ENCODE measurements around the gene NRXN3. TPM values are rescaled to one million over a fixed set of nuclear protein-coding genes. Genes with fewer than 3 reads are reported as not detected.

NRXN3 gene
- total and polyA plus RNA-seq, 2 of the 4 experiments (the other 2 are of a cell fraction): 4.8 to 25.1 TPM

DNA sequence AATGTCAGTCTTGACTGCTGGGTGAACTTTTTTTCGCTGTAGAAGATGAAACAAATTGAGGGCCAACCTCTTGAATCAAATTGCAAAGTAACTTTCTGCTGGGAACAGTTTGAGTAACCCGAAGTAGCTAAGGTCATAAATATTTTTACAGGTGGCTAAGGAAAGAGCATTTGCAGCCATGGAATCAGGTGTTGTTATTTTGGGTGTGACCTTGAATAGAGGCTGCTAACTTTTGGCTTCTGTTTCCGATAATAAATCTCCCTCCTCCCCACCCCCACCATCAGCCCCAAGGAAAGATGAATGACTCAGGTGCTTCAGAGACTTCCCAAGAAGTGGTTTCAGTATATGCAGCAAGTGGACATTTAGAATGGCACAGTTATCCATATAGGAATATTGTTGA lies 1469.4 kb downstream of the NRXN3 start:
- Histone ChIP-seq H4K5ac (ENCODE audit: low read depth, low read length) (no peak overlapping the region), H3K14ac (replicated peaks; ENCODE audit: low read depth, low read length) (no peak overlapping the region), H3K36me3 (ENCODE audit: control insufficient read depth, insufficient read depth, low read length) (no peaks in the 10 kb centered on the region), H3K4me2 (ENCODE audit: low read depth, low read length) (no peak overlapping the region), H3K9me3 (ENCODE audit: control insufficient read depth, insufficient read depth, low read length) (no peaks in the 10 kb centered on the region), H3K4me1 (ENCODE audit: control insufficient read depth, insufficient read depth, low read length) (no peaks in the 10 kb centered on the region), H3K56ac (ENCODE audit: extremely low read depth, insufficient read depth, low read length) (no peak overlapping the region), H3K23ac (ENCODE audit: low read depth, low read length) (no peak overlapping the region), H4K91ac (ENCODE audit: insufficient read depth, low read depth, low read length) (no peak overlapping the region), H3K9me1 (ENCODE audit: insufficient read depth, low read length) (no peaks in the 10 kb centered on the region; the same call in 1 of the 2 replicates), H2BK5ac (ENCODE audit: low read depth, low read length, poor library complexity, severe bottlenecking) (no peak overlapping the region), H2BK120ac (ENCODE audit: low read depth, low read length) (no peak overlapping the region), H3K79me1 (ENCODE audit: low read depth in 1 of 2, low read length in 2 of 2) (no peaks in the 10 kb centered on the region), H2AK5ac (ENCODE audit: low read depth, low read length) (no peak overlapping the region), H2AK9ac (replicated peaks; ENCODE audit: low read depth, low read length, poor library complexity) (no peak overlapping the region), H3K27me3 (ENCODE audit: control insufficient read depth, insufficient read depth, low read length) (no peaks in the 10 kb centered on the region), H2AFZ (replicated peaks; ENCODE audit: low read length, poor library complexity) (no peak overlapping the region), H2BK20ac (ENCODE audit: low read depth, low read length) (no peak overlapping the region), H3K9ac (ENCODE audit: low read depth, low read length) (no peak overlapping the region), H3K4me3 (ENCODE audit: insufficient read depth, low read depth, low read length) (no peak overlapping the region), H2BK15ac (ENCODE audit: low read depth, low read length) (no peak overlapping the region), H3K18ac (ENCODE audit: low read depth, low read length) (no peak overlapping the region), H4K8ac (ENCODE audit: low read depth in 2 of 2, low read length in 2 of 2) (no peak overlapping the region), H3K4ac (ENCODE audit: low read depth, low read length) (no peak overlapping the region), H4K20me1 (ENCODE audit: insufficient read depth, low read length) (no peaks in the 10 kb centered on the region), H3K27ac (ENCODE audit: insufficient read depth, low read length) (no peak overlapping the region)
- WGBS, 2 experiments (ENCODE audit: extremely low coverage in 2 of 2, insufficient read length in 1 of 2): no CpG with 5 or more reads among the region's 3 CpGs
- ChIA-PET CTCF (no interaction called here), POLR2A (ENCODE audit: unreplicated experiment) (no interaction called here)
- DNase-seq (no peak), ATAC-seq (ENCODE audit: low read depth) (no peak)
- in situ Hi-C loops (cut with MboI; ENCODE audit: low sequenced_read_pairs) (no loop called here), intact Hi-C loops (cut with micrococcal nuclease) (no loop called here), dilution Hi-C loops (cut with HindIII; ENCODE audit: low sequenced_read_pairs, unreplicated experiment) (no loop called here)
- TF ChIP-seq, protein P1, sequence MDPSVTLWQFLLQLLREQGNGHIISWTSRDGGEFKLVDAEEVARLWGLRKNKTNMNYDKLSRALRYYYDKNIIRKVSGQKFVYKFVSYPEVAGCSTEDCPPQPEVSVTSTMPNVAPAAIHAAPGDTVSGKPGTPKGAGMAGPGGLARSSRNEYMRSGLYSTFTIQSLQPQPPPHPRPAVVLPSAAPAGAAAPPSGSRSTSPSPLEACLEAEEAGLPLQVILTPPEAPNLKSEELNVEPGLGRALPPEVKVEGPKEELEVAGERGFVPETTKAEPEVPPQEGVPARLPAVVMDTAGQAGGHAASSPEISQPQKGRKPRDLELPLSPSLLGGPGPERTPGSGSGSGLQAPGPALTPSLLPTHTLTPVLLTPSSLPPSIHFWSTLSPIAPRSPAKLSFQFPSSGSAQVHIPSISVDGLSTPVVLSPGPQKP (IDR thresholded peaks at IDR 0.05; ENCODE audit: borderline replicate concordance, low read depth, low read length): no peak
- TF ChIP-seq POLR2A (IDR thresholded peaks at IDR 0.05; ENCODE audit: low read depth, low read length): no peak
- TF ChIP-seq MAFK (IDR thresholded peaks at IDR 0.05; ENCODE audit: low read depth, low read length): no peak
- TF ChIP-seq, protein P2, sequence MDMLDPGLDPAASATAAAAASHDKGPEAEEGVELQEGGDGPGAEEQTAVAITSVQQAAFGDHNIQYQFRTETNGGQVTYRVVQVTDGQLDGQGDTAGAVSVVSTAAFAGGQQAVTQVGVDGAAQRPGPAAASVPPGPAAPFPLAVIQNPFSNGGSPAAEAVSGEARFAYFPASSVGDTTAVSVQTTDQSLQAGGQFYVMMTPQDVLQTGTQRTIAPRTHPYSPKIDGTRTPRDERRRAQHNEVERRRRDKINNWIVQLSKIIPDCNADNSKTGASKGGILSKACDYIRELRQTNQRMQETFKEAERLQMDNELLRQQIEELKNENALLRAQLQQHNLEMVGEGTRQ (IDR thresholded peaks at IDR 0.05; ENCODE audit: low read depth, low read length): no peak
- TF ChIP-seq CEBPB (IDR thresholded peaks at IDR 0.05; ENCODE audit: low read depth, low read length): no peak
- TF ChIP-seq SMC3 (IDR thresholded peaks at IDR 0.05; ENCODE audit: low read depth, low read length): no peak
- TF ChIP-seq, protein P3, sequence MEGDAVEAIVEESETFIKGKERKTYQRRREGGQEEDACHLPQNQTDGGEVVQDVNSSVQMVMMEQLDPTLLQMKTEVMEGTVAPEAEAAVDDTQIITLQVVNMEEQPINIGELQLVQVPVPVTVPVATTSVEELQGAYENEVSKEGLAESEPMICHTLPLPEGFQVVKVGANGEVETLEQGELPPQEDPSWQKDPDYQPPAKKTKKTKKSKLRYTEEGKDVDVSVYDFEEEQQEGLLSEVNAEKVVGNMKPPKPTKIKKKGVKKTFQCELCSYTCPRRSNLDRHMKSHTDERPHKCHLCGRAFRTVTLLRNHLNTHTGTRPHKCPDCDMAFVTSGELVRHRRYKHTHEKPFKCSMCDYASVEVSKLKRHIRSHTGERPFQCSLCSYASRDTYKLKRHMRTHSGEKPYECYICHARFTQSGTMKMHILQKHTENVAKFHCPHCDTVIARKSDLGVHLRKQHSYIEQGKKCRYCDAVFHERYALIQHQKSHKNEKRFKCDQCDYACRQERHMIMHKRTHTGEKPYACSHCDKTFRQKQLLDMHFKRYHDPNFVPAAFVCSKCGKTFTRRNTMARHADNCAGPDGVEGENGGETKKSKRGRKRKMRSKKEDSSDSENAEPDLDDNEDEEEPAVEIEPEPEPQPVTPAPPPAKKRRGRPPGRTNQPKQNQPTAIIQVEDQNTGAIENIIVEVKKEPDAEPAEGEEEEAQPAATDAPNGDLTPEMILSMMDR (conservative IDR thresholded peaks at IDR 0.05; ENCODE audit: low read depth, low read length): no peak
- TF ChIP-seq RCOR1 (IDR thresholded peaks at IDR 0.05; ENCODE audit: insufficient replicate concordance, low read length): no peak
- no peak for TF ChIP-seq NFE2L2 (IDR thresholded peaks at IDR 0.05; ENCODE audit: low read depth, low read length)
- TF ChIP-seq CHD1 (IDR thresholded peaks at IDR 0.05; ENCODE audit: low read depth, low read length): no peak
- no peak for TF ChIP-seq RFX5 (IDR thresholded peaks at IDR 0.05; ENCODE audit: low read depth, low read length)
- TF ChIP-seq MAZ (IDR thresholded peaks at IDR 0.05; ENCODE audit: borderline replicate concordance, low read depth, low read length): no peak
- no peak for TF ChIP-seq FOS (IDR thresholded peaks at IDR 0.05; ENCODE audit: low read depth, low read length)
- no peak for TF ChIP-seq MXI1 (IDR thresholded peaks at IDR 0.05; ENCODE audit: borderline replicate concordance, low read depth, low read length)
- no peak for TF ChIP-seq BHLHE40 (IDR thresholded peaks at IDR 0.05; ENCODE audit: low read depth, low read length)
- TF ChIP-seq RAD21 (IDR thresholded peaks at IDR 0.05; ENCODE audit: low read length): no peak
- BruUV-seq (replicated peaks): no TSS peak

Measured in IMR-90 (cell line).